GM18870 (cell line): ENCODE measurements around the gene NBR1.
"Not testable (repeated sequence)": the region's sequence is repeated elsewhere in the genome, so short reads cannot be mapped to it uniquely, and the experiment has no call there.

Source experiments
- ATAC-seq: cut with Tn5 transposase; IDR thresholded peaks from one replicate; pipeline ENCODE4 v1.9.1; 2021; ENCODE audit warnings: moderate library complexity; ENCODE audit not compliant: unreplicated experiment

Gene NBR1

GRCh38 chr17:43153197-43153835 is 17.7 kb upstream of the NBR1 start:
- ATAC-seq = not testable (repeated sequence)

GRCh38 chr17:43155666-43156065 is 15.3 kb upstream of the NBR1 start:
- ATAC-seq = no peak

GRCh38 chr17:43159232-43159631 is 11.8 kb upstream of the NBR1 start:
- not testable (repeated sequence) for ATAC-seq

- not testable (repeated sequence) for ATAC-seq
Measured at GRCh38 chr17:43159957-43160356, 11.1 kb upstream of the NBR1 start.

- not testable (repeated sequence) for ATAC-seq
Measured at GRCh38 chr17:43165971-43166370, 5.0 kb upstream of the NBR1 start.

- peak; percentile 21 for ATAC-seq
Measured at GRCh38 chr17:43169561-43170139, 1.4 kb upstream of the NBR1 start.

- peak; percentile 67 for ATAC-seq
Measured at GRCh38 chr17:43170140-43170765, 761 bp upstream of the NBR1 start.

GRCh38 chr17:43171586-43172487 is 823 bp downstream of the NBR1 start:
- no peak for ATAC-seq

- no peak for ATAC-seq
Measured at GRCh38 chr17:43175213-43176118, 4.5 kb downstream of the NBR1 start.

GRCh38 chr17:43176119-43176570 is 5.1 kb downstream of the NBR1 start:
- ATAC-seq = no peak

- ATAC-seq = no peak
Measured at GRCh38 chr17:43183921-43184320, 12.9 kb downstream of the NBR1 start.

GRCh38 chr17:43186656-43187055 is 15.6 kb downstream of the NBR1 start:
- ATAC-seq = not testable (repeated sequence)

- ATAC-seq = no peak
Measured at GRCh38 chr17:43193251-43193650, 22.2 kb downstream of the NBR1 start.

GRCh38 chr17:43199633-43200032 is 28.6 kb downstream of the NBR1 start:
- ATAC-seq = no peak

GRCh38 chr17:43200127-43200526 is 29.1 kb downstream of the NBR1 start:
- no peak for ATAC-seq

- ATAC-seq = not testable (repeated sequence)
Measured at GRCh38 chr17:43203013-43203412, 32.0 kb downstream of the NBR1 start.

GRCh38 chr17:43210576-43210975 is 39.6 kb downstream of the NBR1 start:
- no peak for ATAC-seq

- peak; percentile 7 for ATAC-seq
Measured at GRCh38 chr17:43211123-43211479, 40.1 kb downstream of the NBR1 start.

- ATAC-seq = peak; percentile 54
Measured at GRCh38 chr17:43211480-43212402, 40.7 kb downstream of the NBR1 start, which contains the start of gene TMEM106A. TSS of gene TMEM106A (plus strand) at chr17:43211875. CDS start at chr17:43213042, 1,167 bp downstream.
